Spleen (tissue), 11 donors: ENCODE data around the gene PDE1C. TPM values are rescaled to one million over a fixed set of nuclear protein-coding genes. Genes with fewer than 3 reads are reported as not detected.

Source experiments
- DNase-seq: peaks from one replicate; pipeline ENCODE4 v3.0.0-alpha.2; 2020
- H3K27ac ChIP-seq, 8 donors: fragments of 200-600 bp; sonication (generic) in 7 of 8; 1 replicate in 4 of 8; 2 replicates in 4 of 8; pipeline versions ENCODE4 v1.5.0 to v1.8.0; 2016 to 2021; ENCODE audit warnings: inconsistent platforms in 4 of 8, mild to moderate bottlenecking in 4 of 8, moderate library complexity in 1 of 8
- H3K27me3 ChIP-seq, 7 donors: fragments of 200-600 bp; sonication (generic) in 6 of 7; replicated peaks in 1 of 7; 1 replicate in 4 of 7; 2 replicates in 3 of 7; pipeline versions ENCODE4 v1.5.0 to v1.8.0; 2016 to 2021; ENCODE audit warnings: inconsistent platforms in 3 of 7, mild to moderate bottlenecking in 1 of 7
- H3K36me3 ChIP-seq, 6 donors: fragments of 200-600 bp; sonication (generic) in 5 of 6; 1 replicate in 4 of 6; 2 replicates in 2 of 6; pipeline versions ENCODE4 v1.5.0 to v1.8.0; 2016 to 2021; ENCODE audit warnings: inconsistent platforms in 2 of 6
- H3K4me1 ChIP-seq, 6 donors: fragments of 200-600 bp; sonication (generic) in 5 of 6; 1 replicate in 3 of 6; 2 replicates in 3 of 6; pipeline versions ENCODE4 v1.5.0 to v1.8.0; 2016 to 2021; ENCODE audit warnings: inconsistent platforms in 3 of 6
- H3K4me3 ChIP-seq, 8 donors: fragments of 200-600 bp; sonication (generic) in 7 of 8; 1 replicate in 4 of 8; 2 replicates in 4 of 8; pipeline versions ENCODE4 v1.5.0 to v1.8.0; 2016 to 2021; ENCODE audit warnings: inconsistent platforms in 4 of 8, mild to moderate bottlenecking in 4 of 8, moderate library complexity in 2 of 8
- H3K9me3 ChIP-seq, 8 donors: fragments of 200-600 bp; sonication (generic) in 7 of 8; 1 replicate in 4 of 8; 2 replicates in 4 of 8; pipeline versions ENCODE4 v1.5.0 to v1.8.0; 2016 to 2021; ENCODE audit warnings: inconsistent platforms in 4 of 8
- POLR2A ChIP-seq, 3 donors: fragments of 450-650 bp; IDR thresholded peaks; one replicate each; pipeline ENCODE4 v1.5.1; 2017; ENCODE audit warnings: antibody characterized with exemption in 3 of 3, mild to moderate bottlenecking in 1 of 3
- POLR2AphosphoS5 ChIP-seq, 3 donors: sonication (generic); formaldehyde crosslinking; IDR thresholded peaks; one replicate each; pipeline ENCODE4 v1.5.1; 2017; ENCODE audit warnings: antibody characterized with exemption in 3 of 3
- WGBS, 5 donors: extraction: QIAGEN DNeasy Blood & Tissue Kit in 3 of 5; methylation state at CpG; one replicate each; pipeline versions ENCODE4 v1.1.5 to v1.1.7; 2013 to 2018; 5-methylcytosine and 5-hydroxymethylcytosine counted together
- intact Hi-C: fragments of 100-400 bp; cut with DNase I; formaldehyde crosslinking; loops from one replicate; pipeline ENCODE4 v1.15.0; 2023; ENCODE audit warnings: low total_unique reads
- polyA plus RNA-seq, 3 donors: library from polyadenylated mRNA; stranded (reverse); fragments of 200-250 nt; gene quantifications; one replicate each; pipeline ENCODE4 v1.2.1, GENCODE V29; 2013
- total RNA-seq, 7 donors: library from RNA; depleted of rRNA in 3 of 7; stranded (reverse); fragments of >200 nt in 3 of 7; fragmentation: NEBNext Ultra II Directional in 4 of 7; extraction: Animal tissue kit (Norgen Biotek cat#: 25700) in 4 of 7; gene quantifications; one replicate each; pipeline versions ENCODE4 v1.1.0 to v1.2.1, GENCODE V29; 2016 to 2021
- TF ChIP-seq, protein P1 (sequence below), 11 experiments: fragments of 200-600 bp in 7 of 11; fragments of 450-650 bp in 4 of 11; sonication (generic) in 4 of 11; IDR thresholded peaks in 8 of 11; conservative IDR thresholded peaks in 3 of 11; 1 replicate in 7 of 11; 2 replicates in 4 of 11; pipeline versions ENCODE4 v1.4.0 to v1.8.0; 2016 to 2021; ENCODE audit warnings: antibody characterized with exemption in 11 of 11, inconsistent platforms in 4 of 11, mild to moderate bottlenecking in 1 of 11
- donor health status: healthy with polysubstance abuse.
- donor health status: DM: no; HTN: no; CAD: no; lungs with moderate emphysema.
- donor health status: DM: no; HTN: no; CAD: no.
- donor health status: Bipolar disorder and iron deficiency.
- donor health status: healthy.
- donor health status: DM: no; HTN: no; CAD: no.
- donor health status: DM: yes; HTN: yes; CAD: no.

PDE1C gene
- total and polyA plus RNA-seq, 10 donors, result 0.53 to 3.3 (median 1.6) TPM

- TF ChIP-seq POLR2A (IDR thresholded peaks at IDR 0.05), result no peak
- TF ChIP-seq POLR2AphosphoS5 (IDR thresholded peaks at IDR 0.05), result no peak
- TF ChIP-seq, protein P1, sequence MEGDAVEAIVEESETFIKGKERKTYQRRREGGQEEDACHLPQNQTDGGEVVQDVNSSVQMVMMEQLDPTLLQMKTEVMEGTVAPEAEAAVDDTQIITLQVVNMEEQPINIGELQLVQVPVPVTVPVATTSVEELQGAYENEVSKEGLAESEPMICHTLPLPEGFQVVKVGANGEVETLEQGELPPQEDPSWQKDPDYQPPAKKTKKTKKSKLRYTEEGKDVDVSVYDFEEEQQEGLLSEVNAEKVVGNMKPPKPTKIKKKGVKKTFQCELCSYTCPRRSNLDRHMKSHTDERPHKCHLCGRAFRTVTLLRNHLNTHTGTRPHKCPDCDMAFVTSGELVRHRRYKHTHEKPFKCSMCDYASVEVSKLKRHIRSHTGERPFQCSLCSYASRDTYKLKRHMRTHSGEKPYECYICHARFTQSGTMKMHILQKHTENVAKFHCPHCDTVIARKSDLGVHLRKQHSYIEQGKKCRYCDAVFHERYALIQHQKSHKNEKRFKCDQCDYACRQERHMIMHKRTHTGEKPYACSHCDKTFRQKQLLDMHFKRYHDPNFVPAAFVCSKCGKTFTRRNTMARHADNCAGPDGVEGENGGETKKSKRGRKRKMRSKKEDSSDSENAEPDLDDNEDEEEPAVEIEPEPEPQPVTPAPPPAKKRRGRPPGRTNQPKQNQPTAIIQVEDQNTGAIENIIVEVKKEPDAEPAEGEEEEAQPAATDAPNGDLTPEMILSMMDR (IDR thresholded peaks at IDR 0.05 in 8 of 11, conservative IDR thresholded peaks at IDR 0.05 in 3 of 11), result no peak
- no peaks in the 10 kb centered on the region for H3K27me3 ChIP-seq
- no peaks in the 10 kb centered on the region for H3K4me1 ChIP-seq
- peaks cover 0 to 27% (median 17%) of the 10 kb centered on the region in 8 donors for H3K9me3 ChIP-seq
- no peak overlapping the region for H3K27ac ChIP-seq
- no peak overlapping the region for H3K4me3 ChIP-seq
- WGBS, 5 donors, result 79 to 90% (median 83%) methylated on average over 6 of the region's 6 CpGs
- H3K36me3 ChIP-seq, result no peaks in the 10 kb centered on the region
- intact Hi-C loops, result no loop called here
- no peak for DNase-seq
Measured at GRCh38 chr7:31864646-31865045, 205.6 kb downstream of the PDE1C start.

- TF ChIP-seq POLR2A (IDR thresholded peaks at IDR 0.05) (no peak), POLR2AphosphoS5 (IDR thresholded peaks at IDR 0.05) (no peak)
- TF ChIP-seq, protein P1 (IDR thresholded peaks at IDR 0.05 in 8 of 11, conservative IDR thresholded peaks at IDR 0.05 in 3 of 11), result no peak
- DNase-seq, result no peak
- 90 to 100% (median 95%) methylated on average over 1 of the region's 1 CpG for WGBS, 5 donors
- no peaks in the 10 kb centered on the region for H3K27me3 ChIP-seq
- no peaks in the 10 kb centered on the region for H3K36me3 ChIP-seq
- intact Hi-C loops, result no loop called here
- no peaks in the 10 kb centered on the region for H3K4me1 ChIP-seq
- no peaks in the 10 kb centered on the region for H3K9me3 ChIP-seq
- H3K4me3 ChIP-seq, result no peak overlapping the region
- no peak overlapping the region for H3K27ac ChIP-seq
Measured at GRCh38 chr7:31860925-31861324, 209.3 kb downstream of the PDE1C start.

- intact Hi-C loops, result no loop called here
Measured at GRCh38 chr7:31858055-31858454, 212.2 kb downstream of the PDE1C start.

DNA sequence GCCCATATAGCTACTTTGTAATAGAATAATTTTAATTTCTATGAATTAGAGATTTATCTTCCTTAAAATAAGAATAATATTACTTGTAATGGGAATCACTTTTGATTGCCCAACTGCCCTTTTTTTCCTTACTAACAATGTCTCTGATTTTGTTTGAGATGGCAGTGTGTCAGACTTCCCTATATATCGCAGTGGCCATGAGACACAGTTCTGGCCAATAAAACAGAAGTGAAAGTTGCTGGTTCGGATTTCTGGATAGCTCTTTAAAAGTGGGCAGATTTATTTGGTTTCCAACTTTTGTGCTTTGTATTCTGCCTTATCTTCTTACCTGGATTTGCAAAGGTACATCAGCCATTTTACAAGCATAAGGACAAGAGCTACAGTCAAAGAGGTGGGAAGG lies 213.0 kb downstream of the PDE1C start:
- Histone ChIP-seq H3K27me3 (no peaks in the 10 kb centered on the region), H3K36me3 (no peaks in the 10 kb centered on the region), H3K4me1 (no peaks in the 10 kb centered on the region), H3K4me3 (no peak overlapping the region), H3K9me3 (no peaks in the 10 kb centered on the region), H3K27ac (no peak overlapping the region)
- intact Hi-C loops, result no loop called here
- TF ChIP-seq POLR2A (IDR thresholded peaks at IDR 0.05), result no peak
- TF ChIP-seq, protein P1 (IDR thresholded peaks at IDR 0.05 in 8 of 11, conservative IDR thresholded peaks at IDR 0.05 in 3 of 11), result no peak
- TF ChIP-seq POLR2AphosphoS5 (IDR thresholded peaks at IDR 0.05), result no peak
- 66 to 84% (median 71%) methylated on average over 2 of the region's 2 CpGs for WGBS, 5 donors
- DNase-seq, result no peak

More at GRCh38 chr7:31858055-31858454, 212.2 kb downstream of the PDE1C start:
- TF ChIP-seq, protein P1 (IDR thresholded peaks at IDR 0.05 in 8 of 11, conservative IDR thresholded peaks at IDR 0.05 in 3 of 11), result no peak
- TF ChIP-seq POLR2AphosphoS5 (IDR thresholded peaks at IDR 0.05) (no peak), POLR2A (IDR thresholded peaks at IDR 0.05) (no peak)
- no peaks in the 10 kb centered on the region for H3K9me3 ChIP-seq
- no peak overlapping the region for H3K27ac ChIP-seq
- no peaks in the 10 kb centered on the region for H3K27me3 ChIP-seq
- no peak for DNase-seq
- H3K36me3 ChIP-seq, result no peaks in the 10 kb centered on the region
- no peaks in the 10 kb centered on the region for H3K4me1 ChIP-seq
- no peak overlapping the region for H3K4me3 ChIP-seq
- WGBS, 5 donors, result 87 to 100% (median 94%) methylated on average over 2 of the region's 2 CpGs
